ENCODE data around the gene TIMD4. TPM values are rescaled to one million over a fixed set of nuclear protein-coding genes. Genes with fewer than 3 reads are reported as not detected.

TIMD4 gene
- total RNA-seq, 4 donors from 2014 or later: 0.76 TPM; not detected in 3

DNA sequence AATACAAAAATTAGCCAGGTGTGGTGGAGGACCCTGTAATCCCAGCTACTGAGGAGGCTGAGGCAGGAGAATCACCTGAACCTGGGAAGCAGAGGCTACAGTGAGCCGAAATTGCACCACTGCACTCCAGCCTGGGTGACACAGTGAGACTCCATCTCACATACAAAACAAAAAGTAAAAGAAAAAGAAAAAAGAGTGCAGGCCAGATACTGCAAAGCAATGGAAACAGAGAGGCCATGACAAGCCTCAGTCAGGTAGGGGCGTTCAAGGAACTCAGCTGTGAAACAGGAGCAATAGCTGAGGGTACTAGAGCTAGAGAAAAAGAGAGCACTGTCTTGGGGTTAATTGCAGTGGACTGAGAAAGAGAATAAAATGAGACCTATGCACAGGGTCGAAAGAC lies 56.2 kb downstream of the TIMD4 start:
- Histone ChIP-seq H3K27me3 (no peaks in the 10 kb centered on the region), H3K36me3 (no peaks in the 10 kb centered on the region), H3K27ac (no peak overlapping the region), H3K9me3 (no peaks in the 10 kb centered on the region), H3K4me3 (no peak overlapping the region), H3K4me1 (no peaks in the 10 kb centered on the region)
- TF ChIP-seq POLR2A (IDR thresholded peaks at IDR 0.05): no peak
- no peak for TF ChIP-seq EP300 (IDR thresholded peaks at IDR 0.05)
- TF ChIP-seq, protein P1, sequence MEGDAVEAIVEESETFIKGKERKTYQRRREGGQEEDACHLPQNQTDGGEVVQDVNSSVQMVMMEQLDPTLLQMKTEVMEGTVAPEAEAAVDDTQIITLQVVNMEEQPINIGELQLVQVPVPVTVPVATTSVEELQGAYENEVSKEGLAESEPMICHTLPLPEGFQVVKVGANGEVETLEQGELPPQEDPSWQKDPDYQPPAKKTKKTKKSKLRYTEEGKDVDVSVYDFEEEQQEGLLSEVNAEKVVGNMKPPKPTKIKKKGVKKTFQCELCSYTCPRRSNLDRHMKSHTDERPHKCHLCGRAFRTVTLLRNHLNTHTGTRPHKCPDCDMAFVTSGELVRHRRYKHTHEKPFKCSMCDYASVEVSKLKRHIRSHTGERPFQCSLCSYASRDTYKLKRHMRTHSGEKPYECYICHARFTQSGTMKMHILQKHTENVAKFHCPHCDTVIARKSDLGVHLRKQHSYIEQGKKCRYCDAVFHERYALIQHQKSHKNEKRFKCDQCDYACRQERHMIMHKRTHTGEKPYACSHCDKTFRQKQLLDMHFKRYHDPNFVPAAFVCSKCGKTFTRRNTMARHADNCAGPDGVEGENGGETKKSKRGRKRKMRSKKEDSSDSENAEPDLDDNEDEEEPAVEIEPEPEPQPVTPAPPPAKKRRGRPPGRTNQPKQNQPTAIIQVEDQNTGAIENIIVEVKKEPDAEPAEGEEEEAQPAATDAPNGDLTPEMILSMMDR (IDR thresholded peaks at IDR 0.05): no peak
- DNase-seq (ENCODE audit: low spot score in 2 of 2): no peak
- WGBS: 81% methylated on average over 3 of the region's 3 CpGs

DNA sequence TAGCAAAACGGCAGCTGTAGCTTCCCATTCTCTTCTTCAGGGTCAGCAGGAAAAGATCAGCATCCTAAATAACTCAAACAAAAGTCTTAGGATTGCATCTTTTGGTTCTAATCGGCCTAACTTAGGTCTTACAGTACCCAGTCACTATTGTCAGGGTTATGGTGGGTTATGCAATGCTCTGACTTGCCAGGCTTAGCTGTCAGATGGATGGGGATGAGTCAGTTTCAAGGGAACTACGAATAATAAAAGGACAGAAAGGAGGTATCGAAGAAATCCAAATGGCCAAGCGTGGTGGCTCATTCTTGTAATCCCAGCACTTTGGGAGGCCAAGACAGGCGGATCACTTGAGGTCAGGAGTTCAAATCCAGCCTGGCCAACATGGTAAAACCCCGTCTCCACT lies 66.5 kb downstream of the TIMD4 start:
- 76% methylated on average over 7 of the region's 7 CpGs for WGBS
- Histone ChIP-seq H3K4me3 (no peak overlapping the region), H3K36me3 (no peaks in the 10 kb centered on the region), H3K9me3 (no peaks in the 10 kb centered on the region), H3K27me3 (no peaks in the 10 kb centered on the region), H3K27ac (no peak overlapping the region), H3K4me1 (no peaks in the 10 kb centered on the region)
- TF ChIP-seq POLR2A (IDR thresholded peaks at IDR 0.05) (no peak), POLR2AphosphoS5 (IDR thresholded peaks at IDR 0.05) (no peak), EP300 (IDR thresholded peaks at IDR 0.05) (no peak)
- TF ChIP-seq, protein P1 (IDR thresholded peaks at IDR 0.05): no peak
- DNase-seq (ENCODE audit: low spot score in 2 of 2): no peak

DNA sequence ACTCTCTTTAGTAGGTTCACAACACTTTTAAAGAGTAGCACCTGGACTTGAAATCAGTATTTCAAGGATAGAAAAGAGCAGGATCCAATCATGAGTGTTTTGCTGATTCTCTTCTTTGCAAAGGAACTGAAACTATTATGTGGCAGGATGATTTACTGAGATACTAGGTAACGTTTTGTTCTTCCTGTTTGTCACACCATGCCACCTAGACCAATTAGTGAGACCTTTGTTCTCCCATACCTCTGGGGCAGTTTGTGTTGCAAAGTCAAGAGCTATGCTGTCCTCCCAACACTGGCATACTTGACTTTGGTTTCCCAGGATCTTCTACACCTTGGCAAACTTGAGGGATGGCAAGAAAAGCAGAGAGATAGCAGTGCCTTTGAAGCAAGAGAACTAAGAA lies 69.5 kb downstream of the TIMD4 start:
- WGBS: 58% methylated on average over 1 of the region's 1 CpG
- no peaks in the 10 kb centered on the region for H3K36me3 ChIP-seq
- H3K4me3 ChIP-seq: no peak overlapping the region
- H3K27me3 ChIP-seq: no peaks in the 10 kb centered on the region
- no peaks in the 10 kb centered on the region for H3K9me3 ChIP-seq
- DNase-seq (ENCODE audit: low spot score in 2 of 2): no peak
- TF ChIP-seq POLR2A (IDR thresholded peaks at IDR 0.05): no peak
- no peak overlapping the region for H3K27ac ChIP-seq
- no peaks in the 10 kb centered on the region for H3K4me1 ChIP-seq

DNA sequence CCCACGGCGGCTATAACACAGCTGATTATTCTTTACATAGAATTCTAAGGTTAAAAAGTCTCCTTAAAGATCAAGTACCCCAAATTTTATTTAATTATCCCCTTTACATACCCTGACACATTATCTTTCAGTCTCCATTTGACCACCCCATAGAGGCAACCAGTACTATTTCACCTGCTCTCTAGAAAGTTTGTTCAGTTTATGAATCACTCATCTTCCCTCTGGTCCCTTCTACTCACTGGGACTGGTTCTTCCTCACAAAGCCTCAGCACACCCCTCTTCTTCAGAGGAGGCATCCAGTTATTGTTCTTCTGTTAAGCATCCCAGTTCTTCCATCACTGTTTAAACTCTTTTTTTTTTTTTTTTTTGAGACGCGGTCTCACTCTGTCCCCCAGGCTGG lies 70.2 kb downstream of the TIMD4 start:
- Histone ChIP-seq H3K4me1 (no peaks in the 10 kb centered on the region), H3K4me3 (no peak overlapping the region), H3K27me3 (no peaks in the 10 kb centered on the region), H3K36me3 (no peaks in the 10 kb centered on the region), H3K9me3 (no peaks in the 10 kb centered on the region), H3K27ac (no peak overlapping the region)
- WGBS: 79% methylated on average over 4 of the region's 4 CpGs
- TF ChIP-seq, protein P1 (IDR thresholded peaks at IDR 0.05): no peak
- no peak for TF ChIP-seq POLR2A (IDR thresholded peaks at IDR 0.05)
- TF ChIP-seq POLR2AphosphoS5 (IDR thresholded peaks at IDR 0.05): no peak
- no peak for DNase-seq (ENCODE audit: low spot score in 2 of 2)

DNA sequence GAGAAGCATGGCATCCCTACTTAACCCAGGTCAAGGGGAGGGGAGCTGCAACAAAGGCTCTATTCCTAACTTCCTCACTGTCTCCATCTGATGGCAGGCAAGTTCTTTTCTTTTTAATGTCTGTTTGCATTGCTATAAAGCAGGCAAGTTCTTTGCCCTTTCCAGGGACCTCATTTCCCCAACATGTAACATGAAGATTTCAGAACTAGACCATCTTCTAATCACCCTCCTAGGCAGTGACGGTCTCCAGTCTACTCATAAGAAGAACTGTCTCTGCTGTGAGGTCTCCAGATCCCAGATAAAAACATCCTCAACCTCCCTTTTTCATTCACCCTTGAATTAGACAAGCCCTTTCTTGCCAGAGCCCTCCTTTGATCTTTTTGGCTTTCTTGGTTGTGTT lies 70.8 kb downstream of the TIMD4 start:
- Histone ChIP-seq H3K9me3 (no peaks in the 10 kb centered on the region), H3K27ac (no peak overlapping the region), H3K4me3 (no peak overlapping the region), H3K36me3 (no peaks in the 10 kb centered on the region), H3K4me1 (no peaks in the 10 kb centered on the region), H3K27me3 (no peaks in the 10 kb centered on the region)
- no peak for DNase-seq (ENCODE audit: low spot score in 2 of 2)
- TF ChIP-seq POLR2A (IDR thresholded peaks at IDR 0.05) (no peak), EP300 (IDR thresholded peaks at IDR 0.05) (no peak), POLR2AphosphoS5 (IDR thresholded peaks at IDR 0.05) (no peak)
- TF ChIP-seq, protein P1 (IDR thresholded peaks at IDR 0.05): no peak
- 60% methylated on average over 1 of the region's 1 CpG for WGBS

DNA sequence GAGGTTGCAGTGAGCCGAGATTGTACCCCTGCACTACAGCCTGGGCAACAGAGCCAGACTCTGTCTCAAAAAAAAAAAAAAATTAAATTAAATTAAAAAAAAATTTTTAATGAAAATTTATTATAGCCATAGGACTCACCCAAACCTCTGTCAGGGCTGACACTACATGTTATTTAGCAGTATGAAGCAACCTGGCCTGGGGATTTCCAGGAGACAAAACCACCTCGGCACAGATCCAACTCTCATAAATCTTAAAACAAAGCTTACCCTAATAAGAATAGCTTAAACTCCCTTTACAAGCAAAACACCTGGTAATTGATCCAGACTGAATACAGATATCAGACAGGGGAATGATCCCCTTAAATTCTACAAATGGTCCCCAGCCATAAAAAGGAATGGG lies 74.5 kb downstream of the TIMD4 start:
- Histone ChIP-seq H3K27ac (no peak overlapping the region), H3K27me3 (no peaks in the 10 kb centered on the region), H3K9me3 (no peaks in the 10 kb centered on the region), H3K36me3 (no peaks in the 10 kb centered on the region), H3K4me3 (no peak overlapping the region), H3K4me1 (no peaks in the 10 kb centered on the region)
- no peak for DNase-seq (ENCODE audit: low spot score in 2 of 2)
- no peak for TF ChIP-seq POLR2A (IDR thresholded peaks at IDR 0.05)
- TF ChIP-seq, protein P1 (IDR thresholded peaks at IDR 0.05): no peak
- no peak for TF ChIP-seq EP300 (IDR thresholded peaks at IDR 0.05)
- no peak for TF ChIP-seq POLR2AphosphoS5 (IDR thresholded peaks at IDR 0.05)
- WGBS: 57% methylated on average over 2 of the region's 2 CpGs
